Cardiac muscle cell (in vitro differentiated cells and primary cell): ENCODE results near the gene GAS7. TPM values are rescaled to one million over a fixed set of nuclear protein-coding genes. Genes with fewer than 3 reads are reported as not detected.

ENCODE experiments used
- DNase-seq, 2 donors: peaks; one replicate each; pipeline versions ENCODE4 v3.0.0 to v3.0.0-alpha.2; 2010 to 2017; ENCODE audit warnings: low read depth in 1 of 2, low spot score in 1 of 2
- H3K27ac ChIP-seq: fragments of 200-600 bp; sonication (generic); 2 replicates; pipeline ENCODE4 v1.5.1; 2016
- H3K27me3 ChIP-seq: fragments of 200-600 bp; sonication (generic); 2 replicates; pipeline ENCODE4 v1.6.0; 2016; ENCODE audit warnings: control low read depth
- H3K36me3 ChIP-seq: fragments of 200-600 bp; sonication (generic); 2 replicates; pipeline ENCODE4 v1.5.1; 2016; ENCODE audit warnings: control low read depth
- H3K4me1 ChIP-seq: fragments of 200-600 bp; sonication (generic); 2 replicates; pipeline ENCODE4 v1.8.1; 2017; ENCODE audit warnings: low read depth, mild to moderate bottlenecking, mixed run types
- H3K4me3 ChIP-seq: fragments of 200-600 bp; sonication (generic); 2 replicates; pipeline ENCODE4 v1.5.1; 2016; ENCODE audit warnings: mild to moderate bottlenecking
- H3K9me3 ChIP-seq: fragments of 200-600 bp; sonication (generic); 2 replicates; pipeline ENCODE4 v1.5.1; 2017; ENCODE audit warnings: low read depth, mild to moderate bottlenecking, control low read depth
- CTCF ChIP-seq: IDR thresholded peaks from 2 replicates; pipeline ENCODE4 v1.5.1; 2012; ENCODE audit warnings: low read depth, mild to moderate bottlenecking, low read length
- polyA plus RNA-seq: library from polyadenylated mRNA; unstranded; fragments of >200 nt; fragmentation: Nextera tagmentation; extraction: Ambion mirVana; gene quantifications from 2 replicates; pipeline ENCODE4 v1.2.1, GENCODE V29; 2016
- total RNA-seq: library from RNA; depleted of rRNA; stranded (reverse); fragments of >200 nt; gene quantifications from 2 replicates; pipeline ENCODE4 v1.2.3, GENCODE V29; 2016

The GAS7 gene
- total and polyA plus RNA-seq, 2 experiments from 2014 or later, result 6.1 to 13.5 TPM

DNA sequence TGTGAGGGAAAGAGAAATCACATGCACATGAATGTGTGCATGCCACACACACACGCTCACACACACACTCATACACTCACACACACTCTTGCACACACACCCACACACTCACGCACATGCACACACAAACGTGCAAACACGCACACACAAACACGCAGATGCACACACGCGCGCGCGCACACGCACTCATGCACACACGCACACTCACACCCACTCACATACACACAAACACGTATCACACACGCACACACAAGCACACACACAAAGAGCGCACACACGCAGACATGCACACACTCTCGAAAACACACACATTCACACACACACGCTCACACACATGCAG is 72.2 kb downstream of the GAS7 start:
- H3K27ac ChIP-seq, result no peak overlapping the region
- H3K9me3 ChIP-seq, result no peaks in the 10 kb centered on the region
- no peak overlapping the region for H3K4me3 ChIP-seq
- no peaks in the 10 kb centered on the region for H3K27me3 ChIP-seq
- no peaks in the 10 kb centered on the region for H3K36me3 ChIP-seq
- no peaks in the 10 kb centered on the region for H3K4me1 ChIP-seq
- DNase-seq, result no peak
- no peak for TF ChIP-seq CTCF

GRCh38 chr17:10125531-10126275 is 72.7 kb downstream of the GAS7 start:
- no peaks in the 10 kb centered on the region for H3K9me3 ChIP-seq
- H3K36me3 ChIP-seq, result no peaks in the 10 kb centered on the region
- H3K4me1 ChIP-seq, result no peaks in the 10 kb centered on the region
- H3K27ac ChIP-seq, result no peak overlapping the region
- DNase-seq, result peak in 1 of 2 donors; percentile 38
- no peak for TF ChIP-seq CTCF
- no peak overlapping the region for H3K4me3 ChIP-seq
- no peaks in the 10 kb centered on the region for H3K27me3 ChIP-seq

DNA sequence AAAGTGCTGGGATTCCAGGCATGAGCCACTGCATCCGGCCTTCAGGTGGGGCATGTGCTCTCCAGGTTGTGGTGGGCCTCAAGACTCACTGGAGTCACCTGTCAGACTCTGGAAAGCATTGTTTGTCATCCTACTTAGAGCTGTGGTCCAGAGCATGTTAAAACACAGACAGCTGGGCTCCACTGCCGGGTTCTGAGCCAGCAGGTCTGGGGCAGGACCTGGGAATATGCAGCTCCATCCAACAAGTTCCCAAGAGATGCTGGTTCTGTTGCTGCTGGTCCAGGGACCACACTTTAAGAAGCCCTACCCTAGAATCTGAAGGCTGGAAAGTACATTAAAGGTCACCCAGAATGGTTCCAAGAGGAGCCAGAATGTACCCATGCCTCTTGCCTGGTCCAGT is 75.3 kb downstream of the GAS7 start:
- Histone ChIP-seq H3K4me1 (peaks cover 11% of the 10 kb centered on the region), H3K4me3 (no peak overlapping the region), H3K27me3 (no peaks in the 10 kb centered on the region), H3K36me3 (no peaks in the 10 kb centered on the region), H3K9me3 (no peaks in the 10 kb centered on the region), H3K27ac (no peak overlapping the region)
- no peak for TF ChIP-seq CTCF
- no peak for DNase-seq

DNA sequence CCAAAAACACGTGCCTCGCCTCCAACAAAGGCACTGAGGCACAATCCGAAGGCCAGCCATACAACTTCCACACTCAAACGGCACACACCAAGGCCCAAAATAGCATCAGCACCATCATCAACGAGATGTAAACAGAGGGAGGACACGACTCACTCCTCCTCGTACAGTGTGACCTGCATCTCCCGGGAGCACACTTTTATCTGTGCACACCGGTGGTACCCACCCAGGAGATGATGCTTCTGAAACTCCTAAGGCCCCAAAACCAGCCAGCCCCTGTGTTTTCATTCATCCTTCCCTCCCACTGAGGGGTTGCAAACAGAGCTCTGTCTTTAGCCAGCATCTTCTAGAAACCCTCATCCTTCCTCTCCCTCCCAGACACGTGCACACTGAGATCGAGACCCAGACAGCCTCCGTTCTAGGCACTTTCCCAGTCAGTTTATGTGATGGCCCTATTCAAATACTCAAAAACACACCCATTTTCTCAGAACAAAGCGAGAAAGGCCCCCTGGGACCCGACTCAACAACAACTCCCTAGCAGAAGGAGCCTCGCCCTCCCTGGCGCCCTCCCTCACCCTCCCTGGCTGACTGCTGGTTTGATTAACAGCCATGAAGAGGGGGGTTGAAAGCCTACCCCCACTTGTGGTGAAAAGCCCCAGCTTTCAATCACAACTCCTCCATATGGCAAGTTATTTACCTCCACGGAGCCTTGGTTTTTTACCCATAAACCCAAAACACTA is 76.3 kb downstream of the GAS7 start:
- Histone ChIP-seq H3K27me3 (no peaks in the 10 kb centered on the region), H3K36me3 (no peaks in the 10 kb centered on the region), H3K4me3 (no peak overlapping the region), H3K9me3 (no peaks in the 10 kb centered on the region), H3K4me1 (peaks cover 11% of the 10 kb centered on the region), H3K27ac (no peak overlapping the region)
- no peak for TF ChIP-seq CTCF
- DNase-seq, result no peak

DNA sequence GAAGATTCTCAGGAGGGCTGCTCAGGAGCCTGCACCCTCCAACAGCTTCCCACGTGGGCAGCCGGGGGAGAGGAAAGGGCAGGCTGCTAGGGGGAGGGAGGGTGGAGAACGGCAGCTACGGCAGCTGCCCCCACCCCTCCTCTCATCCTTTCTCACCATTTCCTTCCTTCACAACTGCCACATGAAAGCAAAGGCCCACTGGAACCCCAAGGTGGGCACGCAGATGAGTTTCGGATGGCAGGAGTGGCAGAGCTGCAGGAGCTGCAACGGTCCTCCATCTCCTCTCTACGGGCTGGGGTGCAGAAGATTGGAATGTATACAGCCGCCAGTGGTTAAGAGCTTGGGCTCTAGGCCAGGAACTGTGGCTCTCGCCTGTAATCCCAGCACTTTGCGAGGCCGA is 77.7 kb downstream of the GAS7 start:
- DNase-seq, result no peak
- no peaks in the 10 kb centered on the region for H3K27me3 ChIP-seq
- H3K27ac ChIP-seq, result no peak overlapping the region
- H3K36me3 ChIP-seq, result no peaks in the 10 kb centered on the region
- no peak overlapping the region for H3K4me3 ChIP-seq
- peaks cover 11% of the 10 kb centered on the region for H3K4me1 ChIP-seq
- H3K9me3 ChIP-seq, result no peaks in the 10 kb centered on the region
- TF ChIP-seq CTCF, result no peak
